Rectal smooth muscle tissue (tissue), 1 donor: ENCODE results near the gene VPS11.

Experiments
- H3K27ac ChIP-seq: one replicate; pipeline ENCODE4 v1.7.0; 2013; ENCODE audit warnings: low read depth, low read length, inconsistent platforms
- H3K27me3 ChIP-seq: one replicate; pipeline ENCODE4 v1.7.0; 2013; ENCODE audit warnings: low read length; ENCODE audit not compliant: control insufficient read depth, insufficient read depth
- H3K36me3 ChIP-seq: one replicate; pipeline ENCODE4 v1.7.0; 2013; ENCODE audit warnings: low read length; ENCODE audit not compliant: control insufficient read depth, insufficient read depth
- H3K4me1 ChIP-seq: one replicate; pipeline ENCODE4 v1.7.0; 2013; ENCODE audit warnings: low read length; ENCODE audit not compliant: control insufficient read depth, insufficient read depth
- H3K4me3 ChIP-seq: one replicate; pipeline ENCODE4 v1.7.0; 2013; ENCODE audit warnings: low read length
- H3K9ac ChIP-seq: one replicate; pipeline ENCODE4 v1.7.0; 2013; ENCODE audit warnings: low read length

VPS11 gene

GRCh38 chr11:119067371-119068222, at the start of gene VPS11:
Gene VPS11, plus strand, starts transcription at chr11:119067818. Its CDS starts 6 bp downstream, at chr11:119067824.
- Histone ChIP-seq H3K4me3 (peak within 1 kb of the TSS; percentile 98), H3K27me3 (no peaks in the 10 kb centered on the region), H3K9ac (peak within 1 kb of the TSS; percentile 97), H3K4me1 (no peaks in the 10 kb centered on the region), H3K36me3 (peaks cover 12% of the 10 kb centered on the region), H3K27ac (peak within 1 kb of the TSS; percentile 87)

- peaks cover 8% of the 10 kb centered on the region for H3K4me1 ChIP-seq
- peak within 1 kb of the TSS; percentile 68 for H3K4me3 ChIP-seq
- no peaks in the 10 kb centered on the region for H3K27me3 ChIP-seq
- H3K27ac ChIP-seq, result peak within 1 kb of the TSS; percentile 84
- H3K36me3 ChIP-seq, result peaks cover 19% of the 10 kb centered on the region
- H3K9ac ChIP-seq, result peak within 1 kb of the TSS; percentile 93
Measured at GRCh38 chr11:119018074-119018938, 49.3 kb upstream of the VPS11 start, which contains the start of the genes RPS25 and TRAPPC4. Gene RPS25, minus strand, starts transcription at chr11:119018343. Its CDS starts 59 bp downstream, at chr11:119018284. Gene TRAPPC4, plus strand, starts transcription at chr11:119018766. Its CDS starts 30 bp downstream, at chr11:119018796.

- Histone ChIP-seq H3K9ac (no peak overlapping the region), H3K27ac (no peak overlapping the region)
Measured at GRCh38 chr11:119019996-119020395, 47.6 kb upstream of the VPS11 start.

GRCh38 chr11:119021631-119022030, 46.0 kb upstream of the VPS11 start:
- H3K4me3 ChIP-seq, result no peak overlapping the region
- no peak overlapping the region for H3K27ac ChIP-seq
- H3K36me3 ChIP-seq, result peaks cover 17% of the 10 kb centered on the region
- H3K4me1 ChIP-seq, result peaks cover 8% of the 10 kb centered on the region
- H3K27me3 ChIP-seq, result no peaks in the 10 kb centered on the region
- no peak overlapping the region for H3K9ac ChIP-seq

More at GRCh38 chr11:119019996-119020395, 47.6 kb upstream of the VPS11 start:
- Histone ChIP-seq H3K36me3 (peaks cover 26% of the 10 kb centered on the region), H3K4me3 (peak overlapping the region; percentile 17), H3K27me3 (no peaks in the 10 kb centered on the region), H3K4me1 (peaks cover 8% of the 10 kb centered on the region)

- no peak overlapping the region for H3K9ac ChIP-seq
- no peaks in the 10 kb centered on the region for H3K4me1 ChIP-seq
- H3K27me3 ChIP-seq, result no peaks in the 10 kb centered on the region
- peaks cover 21% of the 10 kb centered on the region for H3K36me3 ChIP-seq
- H3K27ac ChIP-seq, result no peak overlapping the region
- no peak overlapping the region for H3K4me3 ChIP-seq
Measured at GRCh38 chr11:119023741-119024140, 43.9 kb upstream of the VPS11 start.

GRCh38 chr11:119024430-119025098, 43.1 kb upstream of the VPS11 start:
- Histone ChIP-seq H3K27me3 (no peaks in the 10 kb centered on the region), H3K4me1 (no peaks in the 10 kb centered on the region), H3K4me3 (no peak overlapping the region), H3K36me3 (peaks cover 21% of the 10 kb centered on the region), H3K9ac (no peak overlapping the region), H3K27ac (no peak overlapping the region)

GRCh38 chr11:119025099-119025473, 42.5 kb upstream of the VPS11 start:
- no peak overlapping the region for H3K9ac ChIP-seq
- H3K36me3 ChIP-seq, result peaks cover 21% of the 10 kb centered on the region
- H3K27ac ChIP-seq, result no peak overlapping the region
- H3K27me3 ChIP-seq, result no peaks in the 10 kb centered on the region
- H3K4me1 ChIP-seq, result peaks cover 4% of the 10 kb centered on the region
- H3K4me3 ChIP-seq, result no peak overlapping the region

GRCh38 chr11:119025541-119025940, 42.1 kb upstream of the VPS11 start:
- no peak overlapping the region for H3K27ac ChIP-seq
- H3K4me3 ChIP-seq, result no peak overlapping the region
- H3K27me3 ChIP-seq, result no peaks in the 10 kb centered on the region
- H3K36me3 ChIP-seq, result peaks cover 21% of the 10 kb centered on the region
- H3K4me1 ChIP-seq, result peaks cover 4% of the 10 kb centered on the region
- H3K9ac ChIP-seq, result no peak overlapping the region

GRCh38 chr11:119025978-119026766, 41.4 kb upstream of the VPS11 start:
- H3K4me1 ChIP-seq, result peaks cover 4% of the 10 kb centered on the region
- peaks cover 21% of the 10 kb centered on the region for H3K36me3 ChIP-seq
- H3K27me3 ChIP-seq, result no peaks in the 10 kb centered on the region
- no peak overlapping the region for H3K9ac ChIP-seq
- no peak overlapping the region for H3K4me3 ChIP-seq
- H3K27ac ChIP-seq, result no peak overlapping the region

GRCh38 chr11:119026970-119027369, 40.6 kb upstream of the VPS11 start:
- Histone ChIP-seq H3K27ac (no peak overlapping the region), H3K9ac (no peak overlapping the region), H3K36me3 (peaks cover 21% of the 10 kb centered on the region), H3K4me1 (peaks cover 4% of the 10 kb centered on the region), H3K4me3 (no peak overlapping the region), H3K27me3 (no peaks in the 10 kb centered on the region)

- Histone ChIP-seq H3K9ac (no peak overlapping the region), H3K36me3 (peaks cover 21% of the 10 kb centered on the region)
Measured at GRCh38 chr11:119027561-119028345, 39.9 kb upstream of the VPS11 start.

More at GRCh38 chr11:119027561-119028345, 39.9 kb upstream of the VPS11 start:
- Histone ChIP-seq H3K4me3 (peak overlapping the region; percentile 20), H3K27ac (no peak overlapping the region), H3K4me1 (peaks cover 4% of the 10 kb centered on the region), H3K27me3 (no peaks in the 10 kb centered on the region)
